Activated CD4-positive, alpha-beta T cell treated with anti-CD3 and anti-CD28 coated beads, Interleukin-2, amount 50 U/mL, for 16 hours (primary cell): ENCODE data around the gene RASSF8.

ENCODE experiments used
- DNase-seq: peaks from one replicate; pipeline ENCODE4 v3.0.0-alpha.2; 2020

The RASSF8 gene

GRCh38 chr12:25993901-25994651 is 35.6 kb downstream of the RASSF8 start:
- DNase-seq = no peak

GRCh38 chr12:25994901-25995625 is 36.6 kb downstream of the RASSF8 start:
- DNase-seq = no peak

GRCh38 chr12:25995906-25996305 is 37.4 kb downstream of the RASSF8 start:
- no peak for DNase-seq

- DNase-seq = no peak
Observed at GRCh38 chr12:25996677-25997076, 38.2 kb downstream of the RASSF8 start.

- no peak for DNase-seq
Observed at GRCh38 chr12:25997201-25997963, 38.9 kb downstream of the RASSF8 start.

GRCh38 chr12:26000898-26001297 is 42.4 kb downstream of the RASSF8 start:
- DNase-seq = no peak

GRCh38 chr12:26001530-26001929 is 43.0 kb downstream of the RASSF8 start:
- DNase-seq = no peak

GRCh38 chr12:26003065-26003464 is 44.6 kb downstream of the RASSF8 start:
- DNase-seq = no peak

GRCh38 chr12:26007566-26007965 is 49.1 kb downstream of the RASSF8 start:
- DNase-seq = no peak

GRCh38 chr12:26009593-26009992 is 51.1 kb downstream of the RASSF8 start:
- DNase-seq = no peak

- DNase-seq = no peak
Observed at GRCh38 chr12:26010293-26010821, 51.9 kb downstream of the RASSF8 start.

GRCh38 chr12:26011099-26011498 is 52.6 kb downstream of the RASSF8 start:
- no peak for DNase-seq

GRCh38 chr12:26014085-26014484 is 55.6 kb downstream of the RASSF8 start:
- no peak for DNase-seq

- DNase-seq = no peak
Observed at GRCh38 chr12:26016516-26016915, 58.0 kb downstream of the RASSF8 start.

- DNase-seq = peak; percentile 14
Observed at GRCh38 chr12:26017484-26018211, 59.2 kb downstream of the RASSF8 start.

GRCh38 chr12:26018926-26019325 is 60.4 kb downstream of the RASSF8 start:
- no peak for DNase-seq

GRCh38 chr12:26021534-26021933 is 63.1 kb downstream of the RASSF8 start:
- no peak for DNase-seq

- no peak for DNase-seq
Observed at GRCh38 chr12:26022043-26022442, 63.6 kb downstream of the RASSF8 start.

GRCh38 chr12:26026713-26027112 is 68.2 kb downstream of the RASSF8 start:
- no peak for DNase-seq

GRCh38 chr12:26027401-26027800 is 68.9 kb downstream of the RASSF8 start:
- DNase-seq = no peak

- DNase-seq = peak; percentile 27
Observed at GRCh38 chr12:26028953-26029735, 70.7 kb downstream of the RASSF8 start.

GRCh38 chr12:26029736-26030022 is 71.2 kb downstream of the RASSF8 start:
- DNase-seq = no peak
